Measurements from ENCODE around the gene KAT2A.

- no peak for TF ChIP-seq CTCF (IDR thresholded peaks at IDR 0.05; ENCODE audit: insufficient read depth, low read length, poor library complexity, severe bottlenecking)
- no peak for TF ChIP-seq EZH2phosphoT487 (conservative IDR thresholded peaks at IDR 0.05; ENCODE audit: low read length)
Observed at GRCh38 chr17:42131232-42131631, 10.1 kb upstream of the KAT2A start.
